ENCODE results near the gene LONP2.
A peak's percentile ranks its signal among the peaks of the same experiment; 100 is the strongest.

The LONP2 gene

DNA sequence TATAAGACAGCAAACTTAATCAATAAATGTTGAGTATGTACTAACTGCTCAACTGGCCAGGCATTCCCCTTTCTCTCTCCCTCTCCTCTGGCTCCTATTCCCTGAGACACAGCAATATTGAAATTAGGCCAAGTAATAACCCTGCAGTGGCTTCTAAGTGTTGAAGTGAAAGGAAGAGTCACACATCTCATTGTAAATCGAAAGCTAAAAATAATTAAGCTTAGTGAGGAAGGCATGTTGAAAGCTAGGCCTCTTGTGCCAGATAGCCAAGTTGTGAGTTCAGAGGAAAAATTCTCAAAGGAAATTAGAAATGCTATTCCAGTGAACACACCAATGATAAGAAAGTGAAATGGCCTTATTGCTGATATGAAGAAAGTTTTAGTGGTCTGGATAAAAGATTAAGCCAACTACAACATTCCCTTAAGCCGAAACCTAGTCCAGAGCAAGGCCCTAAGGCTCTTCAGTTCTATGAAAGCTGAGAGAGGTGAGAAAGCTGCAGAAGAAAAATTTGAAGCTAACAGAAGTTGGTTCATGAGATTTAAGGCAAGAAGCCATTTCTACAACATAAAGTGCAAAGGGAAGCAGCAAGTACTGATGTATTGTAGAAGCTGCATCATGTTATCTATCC lies 38.6 kb downstream of the LONP2 start:
- H3K27me3 ChIP-seq (replicated peaks; ENCODE audit: insufficient read depth, low read length): no peaks in the 10 kb centered on the region
- H3K4me1 ChIP-seq (ENCODE audit: low read length): peaks cover 8% of the 10 kb centered on the region; the same call in 1 of the 2 replicates
- H3K27ac ChIP-seq (ENCODE audit: low read length): no peak overlapping the region
- H3K4me3 ChIP-seq (ENCODE audit: low read length): no peak overlapping the region
- H3K9me3 ChIP-seq (replicated peaks; ENCODE audit: insufficient read depth, low read length): no peaks in the 10 kb centered on the region
- peaks cover 4% of the 10 kb centered on the region; the same call in 1 of the 2 replicates for H3K36me3 ChIP-seq (replicated peaks; ENCODE audit: insufficient read depth, low read length)
- H2AFZ ChIP-seq (ENCODE audit: low read length): no peak overlapping the region
- H3K9ac ChIP-seq (ENCODE audit: low read length): no peak overlapping the region
- no peak overlapping the region for H3K4me2 ChIP-seq (ENCODE audit: low read depth, low read length)
- peaks cover 8% of the 10 kb centered on the region; the same call in 1 of the 2 replicates for H3F3A ChIP-seq (ENCODE audit: insufficient read depth, low read length)
- H3K9me2 ChIP-seq (replicated peaks; ENCODE audit: insufficient read depth, low read length): no peaks in the 10 kb centered on the region
- TF ChIP-seq EZH2phosphoT487 (IDR thresholded peaks at IDR 0.05; ENCODE audit: low read length) (no peak), EZH2 (optimal IDR thresholded peaks at IDR 0.05; ENCODE audit: low read depth, low read length) (no peak)
- TF ChIP-seq, protein P1, sequence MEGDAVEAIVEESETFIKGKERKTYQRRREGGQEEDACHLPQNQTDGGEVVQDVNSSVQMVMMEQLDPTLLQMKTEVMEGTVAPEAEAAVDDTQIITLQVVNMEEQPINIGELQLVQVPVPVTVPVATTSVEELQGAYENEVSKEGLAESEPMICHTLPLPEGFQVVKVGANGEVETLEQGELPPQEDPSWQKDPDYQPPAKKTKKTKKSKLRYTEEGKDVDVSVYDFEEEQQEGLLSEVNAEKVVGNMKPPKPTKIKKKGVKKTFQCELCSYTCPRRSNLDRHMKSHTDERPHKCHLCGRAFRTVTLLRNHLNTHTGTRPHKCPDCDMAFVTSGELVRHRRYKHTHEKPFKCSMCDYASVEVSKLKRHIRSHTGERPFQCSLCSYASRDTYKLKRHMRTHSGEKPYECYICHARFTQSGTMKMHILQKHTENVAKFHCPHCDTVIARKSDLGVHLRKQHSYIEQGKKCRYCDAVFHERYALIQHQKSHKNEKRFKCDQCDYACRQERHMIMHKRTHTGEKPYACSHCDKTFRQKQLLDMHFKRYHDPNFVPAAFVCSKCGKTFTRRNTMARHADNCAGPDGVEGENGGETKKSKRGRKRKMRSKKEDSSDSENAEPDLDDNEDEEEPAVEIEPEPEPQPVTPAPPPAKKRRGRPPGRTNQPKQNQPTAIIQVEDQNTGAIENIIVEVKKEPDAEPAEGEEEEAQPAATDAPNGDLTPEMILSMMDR (IDR thresholded peaks at IDR 0.05; ENCODE audit: low read length): no peak
- H4K20me1 ChIP-seq (ENCODE audit: insufficient read depth, low read length): no peaks in the 10 kb centered on the region
- peaks cover 8% of the 10 kb centered on the region; the same call in 1 of the 2 replicates for H3K79me2 ChIP-seq (ENCODE audit: low read length)
- no peak for DNase-seq

DNA sequence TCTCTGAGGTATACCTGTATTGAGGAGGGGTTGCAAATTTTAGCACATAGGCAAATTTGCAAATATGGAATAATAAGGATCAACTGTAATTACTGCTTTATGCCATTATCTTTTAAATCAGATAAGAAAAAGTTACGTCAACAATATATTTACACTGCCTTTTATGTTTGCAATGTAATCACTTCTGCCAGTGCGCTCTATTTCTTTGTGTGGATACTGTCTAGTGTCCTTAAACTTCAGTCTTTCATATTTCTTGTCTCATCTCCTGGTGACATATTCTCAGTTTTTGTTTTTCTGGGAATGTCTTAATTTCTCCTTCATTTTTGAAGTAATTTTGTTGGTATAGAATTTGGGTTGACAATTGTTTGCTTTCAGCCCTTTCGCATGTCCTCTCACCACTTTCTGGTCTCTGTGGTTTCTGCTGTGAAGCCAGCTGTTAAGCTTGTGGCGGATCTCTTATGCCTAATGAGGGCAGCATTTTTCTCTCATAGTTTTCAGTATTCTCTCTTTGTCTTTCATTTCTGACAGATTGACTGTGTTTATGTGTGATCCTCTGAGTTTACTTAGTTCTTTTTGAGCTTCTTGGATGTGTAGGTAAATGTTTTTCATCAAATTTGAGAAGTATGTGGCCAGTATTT lies 40.8 kb downstream of the LONP2 start:
- Histone ChIP-seq H3F3A (ENCODE audit: insufficient read depth, low read length) (peaks cover 8% of the 10 kb centered on the region; the same call in 1 of the 2 replicates), H3K9me3 (replicated peaks; ENCODE audit: insufficient read depth, low read length) (no peaks in the 10 kb centered on the region), H3K36me3 (replicated peaks; ENCODE audit: insufficient read depth, low read length) (peaks cover 4% of the 10 kb centered on the region; the same call in 1 of the 2 replicates), H3K4me2 (ENCODE audit: low read depth, low read length) (no peak overlapping the region), H3K9ac (ENCODE audit: low read length) (no peak overlapping the region), H3K9me2 (replicated peaks; ENCODE audit: insufficient read depth, low read length) (no peaks in the 10 kb centered on the region), H3K27me3 (replicated peaks; ENCODE audit: insufficient read depth, low read length) (no peaks in the 10 kb centered on the region), H4K20me1 (ENCODE audit: insufficient read depth, low read length) (no peaks in the 10 kb centered on the region), H3K4me3 (ENCODE audit: low read length) (no peak overlapping the region), H3K79me2 (ENCODE audit: low read length) (peaks cover 11% of the 10 kb centered on the region; the same call in 1 of the 2 replicates), H3K4me1 (ENCODE audit: low read length) (peaks cover 8% of the 10 kb centered on the region; the same call in 1 of the 2 replicates), H3K27ac (ENCODE audit: low read length) (no peak overlapping the region), H2AFZ (ENCODE audit: low read length) (no peak overlapping the region)
- no peak for TF ChIP-seq EZH2 (optimal IDR thresholded peaks at IDR 0.05; ENCODE audit: low read depth, low read length)
- TF ChIP-seq, protein P1 (IDR thresholded peaks at IDR 0.05; ENCODE audit: low read length): 0 out of 2 replicates have a peak, but pooled peaks have one; percentile 8
- TF ChIP-seq EZH2phosphoT487 (IDR thresholded peaks at IDR 0.05; ENCODE audit: low read length): no peak
- peak; percentile 55 for DNase-seq

DNA sequence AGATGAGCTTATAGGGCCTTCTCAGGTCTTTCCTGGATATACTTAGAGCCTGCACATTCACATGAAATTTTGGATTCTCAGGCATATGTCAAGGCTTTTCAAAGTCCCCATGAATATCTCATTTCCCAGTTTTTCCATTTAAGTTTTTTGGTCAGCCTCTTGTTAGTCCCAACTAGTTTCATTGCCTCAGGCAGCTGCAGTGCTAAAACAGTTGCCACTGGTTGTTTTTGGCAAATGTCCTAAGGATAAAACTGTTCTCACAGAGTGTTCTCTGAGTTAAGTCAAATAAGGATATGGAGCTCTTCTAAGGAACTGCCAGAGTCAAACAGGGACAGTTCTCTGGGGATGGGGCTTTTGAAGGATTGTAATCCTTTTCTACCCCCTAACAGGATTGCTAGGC lies 43.1 kb downstream of the LONP2 start:
- H3K36me3 ChIP-seq (replicated peaks; ENCODE audit: insufficient read depth, low read length): peaks cover 4% of the 10 kb centered on the region; the same call in 1 of the 2 replicates

More for the DNA sequence above, 43.1 kb downstream of the LONP2 start:
- H3K4me2 ChIP-seq (ENCODE audit: low read depth, low read length): no peak overlapping the region
- H4K20me1 ChIP-seq (ENCODE audit: insufficient read depth, low read length): no peaks in the 10 kb centered on the region
- no peak for DNase-seq
- no peak overlapping the region for H2AFZ ChIP-seq (ENCODE audit: low read length)
- no peak for TF ChIP-seq EZH2phosphoT487 (IDR thresholded peaks at IDR 0.05; ENCODE audit: low read length)
- TF ChIP-seq, protein P1 (IDR thresholded peaks at IDR 0.05; ENCODE audit: low read length): no peak
- no peak for TF ChIP-seq EZH2 (optimal IDR thresholded peaks at IDR 0.05; ENCODE audit: low read depth, low read length)
- peaks cover 11% of the 10 kb centered on the region; the same call in 1 of the 2 replicates for H3K79me2 ChIP-seq (ENCODE audit: low read length)
- no peak overlapping the region for H3K4me3 ChIP-seq (ENCODE audit: low read length)
- H3K9ac ChIP-seq (ENCODE audit: low read length): no peak overlapping the region
- H3K27me3 ChIP-seq (replicated peaks; ENCODE audit: insufficient read depth, low read length): no peaks in the 10 kb centered on the region
- H3K27ac ChIP-seq (ENCODE audit: low read length): no peak overlapping the region
- H3K9me3 ChIP-seq (replicated peaks; ENCODE audit: insufficient read depth, low read length): no peaks in the 10 kb centered on the region
- peaks cover 8% of the 10 kb centered on the region; the same call in 1 of the 2 replicates for H3K4me1 ChIP-seq (ENCODE audit: low read length)
- H3K9me2 ChIP-seq (replicated peaks; ENCODE audit: insufficient read depth, low read length): no peaks in the 10 kb centered on the region
- peaks cover 8% of the 10 kb centered on the region; the same call in 1 of the 2 replicates for H3F3A ChIP-seq (ENCODE audit: insufficient read depth, low read length)
